GM12878 (cell line): Measurements from ENCODE around the gene BUB1B. TPM values are rescaled to one million over a fixed set of nuclear protein-coding genes. Genes with fewer than 3 reads are reported as not detected.
"Not testable (repeated sequence)": the region's sequence is repeated elsewhere in the genome, so short reads cannot be mapped to it uniquely, and the experiment has no call there.

Experiments
- ATAC-seq: fragments of 200-7000 bp; cut with Tn5 transposase; 3 replicates; pipeline ENCODE4 v1.9.1; 2020; ENCODE audit warnings: mild to moderate bottlenecking, moderate library complexity
- BruUV-seq: library from RNA; stranded (reverse); fragments of 400-500 nt; replicated peaks from 2 replicates; lab custom pipeline; 2021; lab: Mats Ljungman, UMichigan
- CTCF ChIA-PET: fragments of 300-600 bp; sonication (Branson Sonifier 250); formaldehyde crosslinking; extraction: SDS; loops from one replicate; lab custom pipeline; 2021; ENCODE audit warnings: inconsistent platforms; lab: Yijun Ruan, JAX
- POLR2A ChIA-PET: fragments of 350-600 bp; formaldehyde crosslinking; extraction: SDS; loops from one replicate; lab custom pipeline; 2021; ENCODE audit warnings: inconsistent platforms; lab: Charles Lee
- RAD21 ChIA-PET: fragments of 300-600 bp; sonication (Branson Sonifier 250); formaldehyde crosslinking; loops from one replicate; lab custom pipeline; 2023; ENCODE audit warnings: antibody characterized with exemption; ENCODE audit not compliant: unreplicated experiment; lab: Charles Lee
- SMC1A ChIA-PET: fragments of 300-600 bp; sonication (Branson Sonifier 250); formaldehyde crosslinking; loops from one replicate; lab custom pipeline; 2023; ENCODE audit not compliant: unreplicated experiment, uncharacterized antibody; lab: Charles Lee
- DNase-seq: peaks from one replicate; pipeline ENCODE4 v3.0.0-alpha.2; 2011; ENCODE audit warnings: low read depth, low spot score
- FAIRE-seq: peaks from 3 replicates; lab custom pipeline; 2011; peaks lifted over from hg19 to GRCh38; lab: Jason Lieb, UNC
- H2AFZ ChIP-seq: 2 replicates; pipeline ENCODE4 v1.6.0; 2011; ENCODE audit warnings: low read depth, low read length, control low read depth; ENCODE audit not compliant: control insufficient read depth
- H3K27ac ChIP-seq: 2 replicates; pipeline ENCODE4 v1.5.1; 2011; ENCODE audit warnings: control low read depth; ENCODE audit not compliant: control insufficient read depth, insufficient read depth
- H3K27me3 ChIP-seq, 2 experiments: replicated peaks in 1 of 2; 2 replicates each; pipeline versions ENCODE4 v1.6.0 to v1.6.1; 2011; ENCODE audit warnings: low read length in 1 of 2; ENCODE audit not compliant: control insufficient read depth in 2 of 2, insufficient read depth in 2 of 2
- H3K36me3 ChIP-seq, 2 experiments: 2 replicates each; pipeline ENCODE4 v1.5.1; 2011; ENCODE audit warnings: low read length in 1 of 2; ENCODE audit not compliant: control insufficient read depth in 2 of 2, insufficient read depth in 2 of 2
- H3K4me1 ChIP-seq: 2 replicates; pipeline ENCODE4 v1.6.1; 2011; ENCODE audit warnings: mild to moderate bottlenecking, low read length, moderate library complexity, mixed read lengths; ENCODE audit not compliant: control insufficient read depth, insufficient read depth
- H3K4me2 ChIP-seq: 2 replicates; pipeline ENCODE4 v1.6.0; 2011; ENCODE audit warnings: control low read depth; ENCODE audit not compliant: control insufficient read depth, insufficient read depth
- H3K4me3 ChIP-seq: fragments of 200-600 bp; sonication (generic); 2 replicates; pipeline ENCODE4 v1.5.1; 2016
- H3K79me2 ChIP-seq: 2 replicates; pipeline ENCODE4 v1.6.0; 2011; ENCODE audit warnings: low read length; ENCODE audit not compliant: control insufficient read depth, insufficient read depth
- H3K9ac ChIP-seq: 2 replicates; pipeline ENCODE4 v1.8.0; 2011; ENCODE audit warnings: low read length, control low read depth, mixed read lengths; ENCODE audit not compliant: control insufficient read depth, insufficient read depth
- H3K9me3 ChIP-seq: replicated peaks from 3 replicates; pipeline ENCODE4 v1.5.1; 2011; ENCODE audit warnings: mild to moderate bottlenecking, low read length; ENCODE audit not compliant: control insufficient read depth, insufficient read depth
- H4K20me1 ChIP-seq: 2 replicates; pipeline ENCODE4 v1.6.0; 2011; ENCODE audit not compliant: control insufficient read depth, insufficient read depth
- DPF2 ChIP-seq: fragments of 450-650 bp; IDR thresholded peaks from 2 replicates; pipeline ENCODE4 v1.6.1; 2017; ENCODE audit warnings: mild to moderate bottlenecking
- IRF4 ChIP-seq: IDR thresholded peaks from 2 replicates; pipeline ENCODE4 v1.6.1; 2011; ENCODE audit warnings: low read depth, low read length
- POU2F2 ChIP-seq: IDR thresholded peaks from 3 replicates; pipeline ENCODE4 v1.6.1; 2011; ENCODE audit warnings: low read depth, mild to moderate bottlenecking, low read length, borderline replicate concordance
- STAT1 ChIP-seq: fragments of 450-650 bp; conservative IDR thresholded peaks from 2 replicates; pipeline ENCODE4 v1.6.1; 2014; ENCODE audit warnings: antibody characterized with exemption, mild to moderate bottlenecking
- ZNF274 ChIP-seq: IDR thresholded peaks from one replicate; pipeline ENCODE4 v1.8.0; 2011; ENCODE audit not compliant: insufficient read length, insufficient read depth
- WGBS: methylation state at CpG from one replicate; pipeline ENCODE4 v1.1.6; 2016; ENCODE audit warnings: low lambda C conversion rate; ENCODE audit not compliant: insufficient replicate concordance, insufficient coverage; ENCODE audit errors: missing lambda C conversion rate; 5-methylcytosine and 5-hydroxymethylcytosine counted together
- in situ Hi-C: fragments of 300-500 bp; cut with MboI; formaldehyde crosslinking; loops from 9 replicates; pipeline ENCODE4 v1.14.3; 2018; ENCODE audit warnings: mixed read lengths
- intact Hi-C: fragments of 100-400 bp; cut with micrococcal nuclease; formaldehyde crosslinking; loops from one replicate; pipeline ENCODE4 v1.14.2; 2022; ENCODE audit not compliant: unreplicated experiment
- polyA plus RNA-seq, 11 experiments: library from polyadenylated mRNA; depleted of rRNA in 4 of 11; unstranded in 6 of 11; stranded (reverse) in 5 of 11; fragments of >200 nt; fragmentation: Nextera tagmentation in 4 of 11; fragmentation: Illumina TruSeq in 1 of 11; extraction: Ambion mirVana in 4 of 11; extraction: Trizol in 1 of 11; gene quantifications; 1 replicate in 1 of 11; 2 replicates in 10 of 11; pipeline versions ENCODE4 v1.2.1 to v1.2.3, GENCODE V29; 2011 to 2016; ENCODE audit warnings: inconsistent platforms in 2 of 11, missing spikeins in 2 of 11, low read depth in 1 of 11
- total RNA-seq, 4 experiments: library from RNA; depleted of rRNA in 3 of 4; stranded (reverse); fragments of >200 nt in 3 of 4; fragmentation: Illumina TruSeq in 1 of 4; extraction: Trizol in 1 of 4; gene quantifications; 2 replicates each; pipeline versions ENCODE4 v1.2.1 to v1.2.3, GENCODE V29; 2013 to 2021
- TF ChIP-seq, protein P1 (sequence below): fragments of 450-650 bp; IDR thresholded peaks from 2 replicates; pipeline ENCODE4 v1.6.1; 2016; ENCODE audit warnings: mild to moderate bottlenecking

BUB1B gene
- total and polyA plus RNA-seq, 10 of the 15 experiments (the other 5 are each of a cell fraction or from before 2014, with no cell fraction given), result 29.1 to 98.6 (median 77.3) TPM

DNA sequence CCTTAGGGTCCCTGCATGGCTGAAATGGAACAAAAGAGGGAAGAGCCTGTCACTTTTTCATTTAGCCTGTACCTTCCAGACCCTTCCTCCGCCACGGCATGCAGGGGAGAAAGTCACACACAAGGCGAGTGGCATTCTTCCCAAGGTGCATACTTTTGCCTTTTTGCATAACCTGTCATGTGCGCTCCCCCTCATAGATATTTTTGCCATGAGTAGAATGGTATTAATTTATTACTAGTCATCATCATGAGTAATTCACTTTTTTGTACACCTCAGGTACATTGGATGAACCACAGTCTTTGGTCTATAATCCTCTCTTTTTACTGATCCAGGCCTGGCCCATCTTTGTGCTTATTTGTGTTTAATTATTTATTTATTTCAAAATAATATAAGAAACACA lies 8.9 kb upstream of the BUB1B start (continued):
- TF ChIP-seq, protein P1, sequence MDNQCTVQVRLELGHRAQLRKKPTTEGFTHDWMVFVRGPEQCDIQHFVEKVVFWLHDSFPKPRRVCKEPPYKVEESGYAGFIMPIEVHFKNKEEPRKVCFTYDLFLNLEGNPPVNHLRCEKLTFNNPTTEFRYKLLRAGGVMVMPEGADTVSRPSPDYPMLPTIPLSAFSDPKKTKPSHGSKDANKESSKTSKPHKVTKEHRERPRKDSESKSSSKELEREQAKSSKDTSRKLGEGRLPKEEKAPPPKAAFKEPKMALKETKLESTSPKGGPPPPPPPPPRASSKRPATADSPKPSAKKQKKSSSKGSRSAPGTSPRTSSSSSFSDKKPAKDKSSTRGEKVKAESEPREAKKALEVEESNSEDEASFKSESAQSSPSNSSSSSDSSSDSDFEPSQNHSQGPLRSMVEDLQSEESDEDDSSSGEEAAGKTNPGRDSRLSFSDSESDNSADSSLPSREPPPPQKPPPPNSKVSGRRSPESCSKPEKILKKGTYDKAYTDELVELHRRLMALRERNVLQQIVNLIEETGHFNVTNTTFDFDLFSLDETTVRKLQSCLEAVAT, result no peak
- TF ChIP-seq DPF2, result no peak
- no peak for TF ChIP-seq POU2F2
- TF ChIP-seq IRF4, result no peak
- no peak for TF ChIP-seq ZNF274
- TF ChIP-seq STAT1, result no peak
- TF ChIP-seq, all 136 proteins: peak for 0

GRCh38 chr15:40154821-40155220 lies 6.0 kb upstream of the BUB1B start:
- intact Hi-C loops, H3K4me2 ChIP-seq, FAIRE-seq, BruUV-seq, H3K9ac ChIP-seq, H4K20me1 ChIP-seq, H3K27ac ChIP-seq, ATAC-seq, H3K4me3 ChIP-seq, DNase-seq, H3K27me3 ChIP-seq, H3K79me2 ChIP-seq, H3K36me3 ChIP-seq, in situ Hi-C loops, H2AFZ ChIP-seq, H3K9me3 ChIP-seq: not testable (repeated sequence)
- ChIA-PET POLR2A (interaction anchor here (2.2 kb wide), 1 partner anchor 48 kb away, joined by 10 read pairs; no protein-coding TSS in a partner anchor), RAD21 (interaction anchor here (2.0 kb wide), 2 partner anchors 42 to 109 kb away, joined by 4 to 9 read pairs; no protein-coding TSS in a partner anchor), CTCF (interaction anchor here (1.3 to 3.5 kb wide), 5 partner anchors 29 to 109 kb away, joined by 3 to 14 read pairs (median 4); no protein-coding TSS in a partner anchor), SMC1A (interaction anchor here (1.0 to 12.3 kb wide), 2 partner anchors 49 to 93 kb away, joined by 3 to 227 read pairs; partner anchors contain the start of gene BMF)
- WGBS, result 100% methylated on average over 1 of the region's 1 CpG
- H3K4me1 ChIP-seq, result peaks cover 11% of the 10 kb centered on the region
